GM19463 (cell line): ENCODE results near the gene RGMB.

Experiments
- ATAC-seq: cut with Tn5 transposase; IDR thresholded peaks from one replicate; pipeline ENCODE4 v1.9.1; 2021; ENCODE audit warnings: mild to moderate bottlenecking, moderate library complexity; ENCODE audit not compliant: unreplicated experiment

RGMB gene

DNA sequence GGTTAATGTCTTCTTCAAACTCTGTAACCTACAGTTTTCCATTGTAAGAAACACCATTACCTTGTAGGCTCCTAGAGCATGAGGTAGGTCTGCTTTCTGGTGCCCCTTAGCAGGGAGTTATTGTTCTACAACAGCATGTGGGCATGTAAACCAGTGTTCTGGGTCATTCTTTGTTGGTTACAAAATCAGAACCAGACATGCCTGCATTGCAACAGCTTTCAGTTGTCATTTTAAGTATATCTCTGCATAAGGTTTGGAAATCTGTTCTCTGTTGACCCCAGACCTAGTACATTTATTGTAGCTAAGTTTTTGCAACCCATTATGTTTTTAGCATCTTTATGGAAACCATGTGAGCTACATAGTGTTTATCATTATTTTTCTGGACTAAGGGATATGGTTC is 10.9 kb downstream of the RGMB start:
- ATAC-seq: no peak

GRCh38 chr5:98785244-98785643 is 11.8 kb downstream of the RGMB start:
- no peak for ATAC-seq

GRCh38 chr5:98786191-98786853 is 12.9 kb downstream of the RGMB start:
- ATAC-seq: no peak

GRCh38 chr5:98787131-98787719 is 13.8 kb downstream of the RGMB start:
- ATAC-seq: no peak

GRCh38 chr5:98789029-98789428 is 15.6 kb downstream of the RGMB start:
- no peak for ATAC-seq

DNA sequence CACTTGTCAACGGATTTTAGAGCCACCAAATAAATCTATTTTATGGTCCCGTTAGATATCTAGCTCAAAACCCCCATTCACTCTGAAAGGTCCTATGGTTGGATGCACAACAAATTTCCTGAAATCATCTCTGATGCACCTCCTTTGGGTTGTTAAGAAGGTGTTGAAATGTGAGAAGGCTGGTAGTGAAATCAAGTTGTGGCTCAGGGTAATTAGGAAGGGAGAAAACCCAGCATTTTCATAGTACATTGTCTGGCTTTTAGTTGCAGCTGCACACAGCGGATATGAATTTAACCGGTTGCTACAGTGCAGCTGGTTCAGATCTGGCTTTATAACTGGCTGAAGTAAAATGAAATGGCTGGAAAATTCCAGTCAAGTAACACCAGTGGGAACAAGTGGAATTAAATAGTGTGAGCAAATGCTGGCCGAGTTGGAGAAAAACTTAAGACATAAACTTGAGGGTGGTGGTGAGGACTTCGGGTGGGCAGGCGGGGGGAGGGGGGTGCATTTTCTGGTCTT is 17.6 kb downstream of the RGMB start:
- ATAC-seq: no peak

GRCh38 chr5:98791898-98792580 is 18.6 kb downstream of the RGMB start:
- no peak for ATAC-seq

- ATAC-seq: no peak
These were observed 19.8 kb downstream of the RGMB start for GRCh38 chr5:98793223-98793622.

DNA sequence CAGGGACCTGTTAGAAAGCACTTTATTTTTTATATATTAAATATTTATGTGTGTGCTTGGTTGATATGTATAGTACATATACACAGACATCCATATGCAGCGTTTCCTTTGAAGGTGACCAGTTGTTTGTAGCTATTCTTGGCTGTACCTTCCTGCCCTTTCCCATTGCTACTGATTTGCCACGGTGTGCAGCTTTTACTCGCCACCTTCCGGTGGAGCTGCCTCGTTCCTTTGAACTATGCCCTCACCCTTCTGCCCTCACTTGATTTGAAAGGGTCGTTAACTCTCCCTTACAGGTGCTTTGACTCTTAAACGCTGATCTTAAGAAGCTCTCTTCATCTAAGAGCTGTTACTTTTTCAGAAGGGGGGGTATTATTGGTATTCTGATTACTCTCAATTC is 20.5 kb downstream of the RGMB start:
- no peak for ATAC-seq

DNA sequence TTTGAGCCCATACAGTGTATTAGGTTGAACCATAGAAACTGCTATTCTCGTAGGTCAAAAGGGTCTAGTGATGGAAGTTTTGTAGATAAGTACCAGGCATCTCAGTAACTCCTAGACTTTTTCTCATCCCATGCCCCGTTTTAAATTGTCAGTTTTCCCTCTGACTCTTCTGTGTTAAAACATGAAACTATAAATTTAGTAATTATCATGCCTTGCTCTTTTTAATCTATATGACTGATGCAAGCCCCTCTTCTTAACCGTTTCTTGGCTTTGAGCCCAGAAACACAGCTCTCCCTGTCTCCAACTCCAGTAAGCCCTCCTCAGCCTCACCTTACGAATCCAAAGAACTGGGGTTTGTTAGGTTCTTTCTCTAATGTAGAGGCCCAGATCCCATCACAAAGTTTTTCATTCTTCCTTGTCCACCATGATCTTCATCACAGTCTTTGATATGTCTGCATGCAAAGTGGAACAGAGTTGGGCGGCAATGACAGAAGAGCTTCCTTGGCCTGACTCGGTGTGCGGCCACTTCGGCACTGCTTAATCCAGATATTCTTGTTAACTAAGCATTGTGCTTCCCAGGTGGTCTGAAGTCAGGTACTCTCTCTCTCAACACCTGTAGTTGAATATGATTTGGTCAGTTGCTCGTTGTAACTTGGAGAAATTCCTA is 21.1 kb downstream of the RGMB start:
- no peak for ATAC-seq

DNA sequence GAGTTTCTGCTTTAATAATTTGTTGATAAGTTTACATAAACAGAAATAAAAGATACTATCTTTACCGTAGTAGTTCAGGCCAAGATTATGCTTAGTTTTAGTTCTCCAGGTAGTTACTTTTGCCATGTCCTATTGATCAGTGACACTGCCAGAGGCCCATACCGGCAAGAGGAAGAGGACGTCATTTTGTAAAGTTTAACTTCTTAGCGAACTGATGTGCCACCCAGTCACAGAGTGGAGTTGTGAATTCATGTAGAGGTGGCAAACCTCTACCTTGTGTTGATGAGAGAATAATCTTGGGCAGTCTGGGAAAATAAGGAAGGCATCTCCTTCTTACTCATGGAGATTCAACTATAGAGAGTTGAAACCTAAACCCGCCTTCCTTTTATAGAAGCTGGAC is 21.8 kb downstream of the RGMB start:
- ATAC-seq: no peak

DNA sequence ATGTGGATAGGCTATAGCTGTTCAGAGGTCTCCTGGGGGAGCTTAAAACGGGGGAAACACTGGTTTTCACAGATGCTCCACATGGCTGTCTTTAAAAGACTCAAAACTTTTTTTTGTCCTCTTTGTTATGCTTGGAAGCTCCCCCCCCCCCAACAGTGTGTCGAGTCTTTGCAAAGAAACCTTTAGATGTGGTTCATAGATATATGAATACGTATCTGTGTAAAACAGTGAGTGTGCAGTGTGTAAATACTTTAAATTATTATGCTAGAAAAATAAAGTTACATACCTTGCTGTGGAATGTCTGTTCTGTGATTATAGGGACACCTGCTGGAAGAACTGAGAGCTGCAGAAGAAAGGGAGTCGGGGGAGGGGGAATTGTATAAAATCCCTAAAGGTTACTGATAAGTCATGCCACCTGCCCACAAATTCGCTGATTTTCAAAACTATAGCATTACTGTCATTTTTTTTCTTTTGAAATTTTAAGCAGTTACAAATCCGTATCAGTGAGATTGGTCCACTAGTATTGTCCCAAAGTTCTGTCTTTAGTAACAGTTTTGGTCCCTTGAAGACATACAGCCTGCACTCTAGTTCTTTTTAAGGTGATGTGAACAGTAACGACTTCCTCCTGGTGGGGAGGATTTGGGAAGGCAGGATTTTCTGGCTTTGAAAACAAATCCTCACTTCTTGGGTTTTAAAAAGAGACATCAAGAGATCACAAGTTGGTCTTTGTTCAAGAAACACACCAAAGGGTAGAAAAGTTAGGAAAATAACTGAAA is 22.9 kb downstream of the RGMB start:
- peak; percentile 82 for ATAC-seq

GRCh38 chr5:98798371-98798770 is 24.9 kb downstream of the RGMB start:
- no peak for ATAC-seq

DNA sequence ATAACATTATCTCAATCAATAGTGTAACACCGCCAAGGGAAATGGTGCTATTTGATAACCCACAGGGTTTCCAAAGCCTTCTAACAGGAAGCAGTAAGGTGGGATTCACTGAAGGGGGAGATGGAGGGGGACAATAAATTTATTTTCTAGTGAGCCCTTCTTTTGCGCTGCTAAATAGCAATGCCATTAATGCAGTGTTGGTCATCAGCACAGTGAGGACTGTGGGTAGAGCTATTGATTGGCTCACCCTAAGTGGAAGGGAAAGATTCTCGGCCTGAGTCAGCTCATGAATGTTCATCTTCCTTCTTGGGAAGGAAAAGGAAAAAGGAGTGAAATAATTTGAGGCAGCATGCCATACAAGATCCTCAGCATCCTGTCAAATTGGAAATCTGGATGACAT is 25.4 kb downstream of the RGMB start:
- no peak for ATAC-seq

DNA sequence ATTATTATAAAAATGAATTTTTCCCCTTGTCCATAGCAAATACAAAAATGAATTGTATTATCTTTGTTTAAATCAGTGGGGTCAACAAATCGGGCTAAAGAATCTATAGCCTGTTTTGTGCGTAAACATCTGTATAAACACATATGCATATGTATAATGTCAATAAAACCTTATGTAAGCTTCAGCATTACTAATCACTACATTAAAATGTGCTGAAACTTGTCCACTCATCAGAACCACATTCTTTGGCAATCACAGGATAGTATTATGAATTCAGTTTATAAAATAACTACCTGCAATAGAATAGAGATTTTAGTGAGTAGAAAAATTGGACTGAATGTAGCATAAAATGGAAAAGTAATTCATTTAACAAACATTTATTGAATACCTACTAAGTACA is 30.6 kb downstream of the RGMB start:
- ATAC-seq: no peak

GRCh38 chr5:98805070-98805469 is 31.6 kb downstream of the RGMB start:
- no peak for ATAC-seq

GRCh38 chr5:98807806-98808205 is 34.3 kb downstream of the RGMB start:
- no peak for ATAC-seq

GRCh38 chr5:98810206-98810605 is 36.7 kb downstream of the RGMB start:
- no peak for ATAC-seq

DNA sequence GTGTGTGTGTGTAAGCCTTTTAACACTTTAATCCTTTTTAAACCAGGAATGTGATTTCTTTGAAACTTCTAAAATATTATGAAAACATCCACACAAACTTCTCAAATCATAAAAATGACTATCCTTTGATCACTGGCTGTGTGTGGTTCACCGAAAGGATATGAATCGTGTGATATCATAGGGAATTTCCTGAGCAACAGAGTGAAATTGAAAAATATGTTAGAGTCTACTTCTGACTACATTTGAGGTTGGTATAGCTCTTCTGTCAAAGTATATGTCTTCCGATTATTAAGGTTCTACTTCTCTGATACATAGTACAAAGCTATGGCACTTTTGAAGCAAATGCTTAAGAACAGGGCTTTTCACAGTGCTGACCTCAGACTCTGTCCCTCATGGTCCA is 40.3 kb downstream of the RGMB start:
- no peak for ATAC-seq

DNA sequence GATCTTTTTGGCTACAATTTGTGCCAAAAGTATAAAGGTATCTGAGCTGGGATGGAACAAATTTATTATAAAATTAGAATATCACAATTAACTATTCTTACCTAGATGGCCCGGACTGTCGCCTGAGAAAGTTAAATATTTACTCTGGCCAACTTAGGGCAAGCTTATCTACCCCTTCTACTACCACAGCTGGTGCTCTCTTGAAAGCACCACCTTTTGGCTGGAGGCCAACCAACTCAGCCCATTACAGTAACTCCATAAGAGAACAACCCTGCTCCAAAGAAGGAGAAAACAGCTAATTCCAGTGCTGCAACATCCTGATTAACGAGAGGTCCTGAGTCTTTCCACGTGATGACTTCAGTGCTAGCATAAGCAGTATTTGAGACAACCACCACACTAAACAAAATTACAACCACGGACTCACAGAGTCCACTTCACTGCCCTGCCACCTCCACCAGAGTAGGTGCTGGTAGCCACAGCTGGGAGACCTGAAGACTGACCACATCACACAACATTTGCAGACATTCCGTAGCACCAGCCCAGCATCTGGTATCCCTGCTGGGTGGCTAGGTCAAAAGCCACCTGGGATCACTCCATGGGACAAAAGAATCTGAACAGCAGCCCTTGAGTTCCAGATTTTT is 43.2 kb downstream of the RGMB start:
- ATAC-seq: no peak
